ENCODE results near the gene MAP3K5. TPM values are rescaled to one million over a fixed set of nuclear protein-coding genes. Genes with fewer than 3 reads are reported as not detected.

MAP3K5 gene
- total and polyA plus RNA-seq, 9 of the 15 experiments (the other 6 are each of a cell fraction or from before 2014, with no cell fraction given): 2.2 to 13.0 (median 9.9) TPM

DNA sequence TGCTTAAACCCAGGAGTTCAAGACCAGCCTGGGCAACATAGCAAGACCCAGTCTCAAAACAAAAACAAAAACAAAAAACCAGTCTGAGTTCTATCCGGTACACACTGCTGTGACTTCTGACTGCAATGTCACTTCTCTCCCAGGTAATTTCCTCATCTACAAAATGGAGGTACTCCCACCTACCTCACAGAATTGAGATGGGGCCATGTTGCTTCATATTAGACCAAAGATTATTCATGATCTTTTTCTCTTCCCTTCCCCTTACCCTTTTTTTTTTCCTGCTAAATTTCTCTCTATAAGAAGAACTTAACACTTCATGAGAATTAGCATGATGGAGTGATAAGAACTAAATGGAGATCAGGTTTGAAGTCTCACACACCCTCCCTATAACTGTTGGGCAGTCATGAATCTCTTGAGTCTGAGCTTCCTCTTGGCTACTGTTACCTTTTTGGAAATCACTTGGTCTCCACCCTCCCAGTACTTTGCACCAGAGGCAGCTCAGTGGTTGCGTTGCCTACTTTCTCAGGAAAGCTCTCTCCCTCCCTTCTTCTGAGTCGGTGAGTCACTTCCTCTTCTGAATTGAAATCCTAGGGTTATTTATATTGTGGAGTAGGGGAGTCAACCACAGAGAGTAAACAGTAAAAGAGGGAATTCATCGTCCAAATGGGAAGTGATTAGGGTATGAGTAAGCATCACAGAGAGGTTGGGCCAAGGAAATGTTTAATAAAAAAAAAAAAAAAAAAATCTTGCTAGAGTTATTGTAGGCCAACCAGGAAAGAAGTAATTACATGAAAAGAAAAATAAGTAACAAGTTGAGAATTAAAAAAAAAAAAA is 182.2 kb downstream of the MAP3K5 start (continued):
- peak; percentile 26 for TF ChIP-seq HMGN3 (IDR thresholded peaks at IDR 0.05; ENCODE audit: borderline replicate concordance, extremely low read depth, insufficient read length, low read depth, low read length)
- TF ChIP-seq ATF1 (CRISPR knock-in tag; IDR thresholded peaks at IDR 0.05): no peak
- 0 out of 2 replicates have a peak, but pooled peaks have one; percentile 8 for TF ChIP-seq ATF1 (tag; IDR thresholded peaks at IDR 0.05)
- TF ChIP-seq MAFG (tag; conservative IDR thresholded peaks at IDR 0.05): peak; percentile 63
- no peak for TF ChIP-seq PPARD (CRISPR knock-in tag; IDR thresholded peaks at IDR 0.05)
- TF ChIP-seq NCOR1 (IDR thresholded peaks at IDR 0.05): peak; percentile 41
- TF ChIP-seq IFI16 (CRISPR knock-in tag; IDR thresholded peaks at IDR 0.05): no peak
- TF ChIP-seq SNRNP70 (optimal IDR thresholded peaks at IDR 0.05; ENCODE audit: low read depth, low read length): no peak
- no peak for TF ChIP-seq ZBTB12 (CRISPR knock-in tag; IDR thresholded peaks at IDR 0.05)
- TF ChIP-seq CREM (IDR thresholded peaks at IDR 0.05; ENCODE audit: low read depth): peak; percentile 54
- TF ChIP-seq SMAD4 (CRISPR knock-in tag; conservative IDR thresholded peaks at IDR 0.05): peak; percentile 30; the same call in 1 of the 2 replicates
- TF ChIP-seq GABPA (tag; conservative IDR thresholded peaks at IDR 0.05; ENCODE audit: low read depth): peak; percentile 72
- TF ChIP-seq KDM5B (IDR thresholded peaks at IDR 0.05; ENCODE audit: insufficient replicate concordance, low read depth, low read length): peak; percentile 29
- TF ChIP-seq SRSF3 (IDR thresholded peaks at IDR 0.05; ENCODE audit: insufficient read depth, low read length): no peak
- TF ChIP-seq BRD4 (IDR thresholded peaks at IDR 0.05): 0 out of 2 replicates have a peak, but pooled peaks have one; percentile 53
- peak; percentile 7; the same call in 1 of the 2 replicates for TF ChIP-seq EP400 (IDR thresholded peaks at IDR 0.05)
- TF ChIP-seq ZNF507 (tag; conservative IDR thresholded peaks at IDR 0.05): no peak
- TF ChIP-seq JUNB (CRISPR knock-in tag; conservative IDR thresholded peaks at IDR 0.05): peak; percentile 74; the same call in 1 of the 2 replicates
- TF ChIP-seq, protein P1, sequence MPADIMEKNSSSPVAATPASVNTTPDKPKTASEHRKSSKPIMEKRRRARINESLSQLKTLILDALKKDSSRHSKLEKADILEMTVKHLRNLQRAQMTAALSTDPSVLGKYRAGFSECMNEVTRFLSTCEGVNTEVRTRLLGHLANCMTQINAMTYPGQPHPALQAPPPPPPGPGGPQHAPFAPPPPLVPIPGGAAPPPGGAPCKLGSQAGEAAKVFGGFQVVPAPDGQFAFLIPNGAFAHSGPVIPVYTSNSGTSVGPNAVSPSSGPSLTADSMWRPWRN (IDR thresholded peaks at IDR 0.05; ENCODE audit: low read depth): peak; percentile 80
- no peak for TF ChIP-seq HOXB6 (CRISPR knock-in tag; IDR thresholded peaks at IDR 0.05; ENCODE audit: borderline replicate concordance)
- peak; percentile 97 for TF ChIP-seq SMARCC2 (IDR thresholded peaks at IDR 0.05; ENCODE audit: low read depth)
- TF ChIP-seq HNRNPUL1 (IDR thresholded peaks at IDR 0.05; ENCODE audit: low read length): no peak
- TF ChIP-seq ZNF707 (CRISPR knock-in tag; conservative IDR thresholded peaks at IDR 0.05): no peak
- TF ChIP-seq FOXJ2 (tag; IDR thresholded peaks at IDR 0.05): peak; percentile 71; the same call in 1 of the 2 replicates
- peak; percentile 79 for TF ChIP-seq EHMT2 (IDR thresholded peaks at IDR 0.05)
- TF ChIP-seq RCOR1 (IDR thresholded peaks at IDR 0.05; ENCODE audit: borderline replicate concordance in 1 of 2, low read depth in 2 of 2, low read length in 2 of 2): peak; percentile 17 to 91; a peak in 2 of 4 replicates
- peak; percentile 45 to 58; a peak in 3 of 4 replicates for TF ChIP-seq NRF1 (conservative IDR thresholded peaks at IDR 0.05 in 1 of 2, IDR thresholded peaks at IDR 0.05 in 1 of 2)
- peak; percentile 68; the same call in 1 of the 2 replicates for TF ChIP-seq ZEB2 (IDR thresholded peaks at IDR 0.05)
